ENCODE data around the gene PLCD4.

PLCD4 gene

GRCh38 chr2:218607436-218608115 is at the start of gene PLCD4:
Gene PLCD4, plus strand, starts transcription at chr2:218607899. Its CDS starts 7,841 bp downstream, at chr2:218615740.
- DNase-seq (ENCODE audit: low spot score), result peak; percentile 75

- no peak for DNase-seq (ENCODE audit: low spot score)
Observed at GRCh38 chr2:218557941-218558340, 49.8 kb upstream of the PLCD4 start.

DNA sequence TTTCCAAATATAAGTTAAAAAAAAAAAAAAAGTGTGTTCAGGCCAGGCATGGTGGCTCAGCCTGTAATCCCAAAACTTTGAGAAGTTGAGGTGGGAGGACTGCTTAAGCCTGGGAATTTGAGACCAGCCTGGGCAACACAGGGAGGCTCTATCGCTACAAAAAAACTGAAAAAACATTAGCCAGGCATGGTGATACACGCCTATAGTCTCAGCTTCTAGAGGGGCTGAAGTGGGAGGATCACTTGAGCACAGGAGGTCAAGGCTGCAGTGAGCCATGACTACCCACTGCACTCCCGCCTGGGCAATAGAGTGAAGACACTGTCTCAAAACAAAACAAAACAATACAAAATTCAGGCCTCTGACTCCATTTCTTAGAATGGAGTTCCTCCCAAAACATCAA is 48.7 kb upstream of the PLCD4 start:
- DNase-seq (ENCODE audit: low spot score), result no peak

DNA sequence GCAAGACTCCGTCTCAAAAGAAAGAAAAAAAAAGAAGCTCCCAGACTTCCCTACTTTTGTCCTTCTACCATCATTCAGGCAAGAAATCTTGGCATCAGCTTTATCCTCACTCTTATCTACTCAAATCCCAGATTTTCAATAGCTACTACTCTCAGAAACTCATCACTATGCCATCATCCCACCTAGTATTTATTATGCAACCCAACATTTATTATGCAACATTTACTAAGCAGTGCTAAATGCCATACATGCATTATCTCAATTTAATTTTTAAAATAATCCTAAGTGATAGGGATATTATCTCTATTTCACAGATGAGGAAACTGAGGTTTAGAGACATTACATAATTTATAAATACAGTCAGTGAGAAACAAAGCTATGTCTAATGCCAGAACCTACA is 43.6 kb upstream of the PLCD4 start:
- DNase-seq (ENCODE audit: low spot score), result no peak

GRCh38 chr2:218566296-218566695 is 41.4 kb upstream of the PLCD4 start:
- no peak for DNase-seq (ENCODE audit: low spot score)

DNA sequence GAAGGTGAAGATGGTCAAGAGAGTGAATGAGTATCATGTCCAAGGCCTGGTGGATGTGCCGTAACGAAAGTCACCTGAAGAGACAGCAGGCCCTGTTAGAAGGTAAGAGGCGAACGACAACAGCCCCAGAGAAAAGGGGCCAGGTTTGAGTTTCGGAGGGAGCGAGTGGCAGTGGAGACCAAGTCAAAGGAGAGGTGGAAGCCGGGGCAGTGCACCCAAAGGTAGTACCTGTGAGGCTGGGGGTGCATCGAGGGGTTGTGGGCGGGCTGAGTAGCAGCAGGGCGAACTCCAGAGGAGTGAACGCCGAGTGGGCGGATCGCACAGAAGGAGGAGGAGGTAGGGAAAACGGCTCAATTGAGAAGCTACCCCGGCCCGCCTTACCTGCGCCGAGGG is 39.9 kb upstream of the PLCD4 start:
- DNase-seq (ENCODE audit: low spot score), result no peak

DNA sequence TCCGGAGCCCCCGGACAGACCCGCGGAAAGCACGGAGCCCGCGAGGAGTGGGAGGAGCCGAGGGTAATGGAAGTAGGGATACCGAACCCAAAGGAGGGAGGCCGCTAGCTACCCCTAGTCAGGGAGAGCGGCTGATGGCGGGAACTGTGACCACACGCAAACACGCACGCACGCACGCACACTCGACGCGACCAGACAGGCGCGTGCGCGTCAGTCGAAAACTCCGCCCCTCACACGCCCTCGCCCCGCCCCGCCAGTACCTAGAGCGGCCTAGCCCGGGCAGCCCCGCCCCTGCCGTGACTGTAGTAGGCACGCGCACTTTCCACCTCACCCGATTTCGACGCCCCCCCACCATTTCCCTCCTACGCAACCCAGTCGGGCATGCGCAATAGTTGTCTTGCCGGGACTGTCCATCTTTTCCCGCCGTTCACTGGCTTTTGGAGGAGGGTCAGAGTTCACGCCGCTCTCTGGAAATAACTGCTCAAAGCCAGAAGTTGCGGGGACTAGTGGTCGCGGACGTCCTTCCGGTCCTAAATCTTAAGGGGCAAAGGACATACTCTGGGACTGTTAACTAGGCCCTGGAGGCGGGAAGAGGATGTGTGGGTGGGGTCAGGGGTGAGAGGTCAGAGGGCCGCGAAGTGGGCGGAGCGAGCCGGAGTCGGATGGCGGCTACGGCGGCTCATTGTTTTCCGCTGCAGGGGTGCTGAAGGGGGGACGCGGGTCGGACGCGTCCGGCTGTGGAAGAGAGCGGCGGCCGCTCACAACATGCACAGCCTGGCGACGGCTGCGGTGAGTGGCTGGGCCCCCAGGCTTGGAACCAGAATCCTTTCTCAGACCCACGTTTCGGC is 39.3 kb upstream of the PLCD4 start, which contains the start of the genes CNOT9 and USP37:
Gene CNOT9, plus strand, starts transcription at position 650 of the 848 bp plus-strand sequence. Its CDS starts 116 bp downstream, at position 766.
Gene USP37, minus strand, starts transcription at position 162 of the 848 bp plus-strand sequence. CDS start 9,698 bp downstream, outside the sequence.
- peak; percentile 95 for DNase-seq (ENCODE audit: low spot score)

- DNase-seq (ENCODE audit: low spot score), result peak; percentile 47
Observed at GRCh38 chr2:218569038-218569431, 38.7 kb upstream of the PLCD4 start.

GRCh38 chr2:218569661-218570500 is 37.8 kb upstream of the PLCD4 start:
- peak; percentile 34 for DNase-seq (ENCODE audit: low spot score)

DNA sequence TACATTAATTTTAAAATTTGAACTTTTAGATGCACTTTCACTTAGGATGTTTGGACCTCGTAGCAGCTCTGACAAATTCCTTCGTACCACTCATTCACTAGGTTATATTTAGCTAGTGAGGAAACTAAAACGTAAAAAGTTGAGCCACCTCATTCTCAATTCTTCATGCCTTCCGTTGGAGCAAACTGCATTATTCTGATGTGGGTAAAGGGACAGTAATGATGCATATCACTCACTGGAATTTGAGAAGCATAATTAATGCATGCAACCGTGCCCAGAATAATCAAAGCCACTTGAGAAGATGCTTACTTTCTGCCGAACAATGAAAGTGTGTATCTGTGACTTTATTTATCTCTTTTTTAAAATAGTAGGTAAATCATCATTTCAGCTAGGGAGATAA is 36.8 kb upstream of the PLCD4 start:
- peak; percentile 25 for DNase-seq (ENCODE audit: low spot score)

GRCh38 chr2:218576854-218577253 is 30.8 kb upstream of the PLCD4 start:
- no peak for DNase-seq (ENCODE audit: low spot score)

- no peak for DNase-seq (ENCODE audit: low spot score)
Observed at GRCh38 chr2:218577482-218578220, 30.0 kb upstream of the PLCD4 start.

DNA sequence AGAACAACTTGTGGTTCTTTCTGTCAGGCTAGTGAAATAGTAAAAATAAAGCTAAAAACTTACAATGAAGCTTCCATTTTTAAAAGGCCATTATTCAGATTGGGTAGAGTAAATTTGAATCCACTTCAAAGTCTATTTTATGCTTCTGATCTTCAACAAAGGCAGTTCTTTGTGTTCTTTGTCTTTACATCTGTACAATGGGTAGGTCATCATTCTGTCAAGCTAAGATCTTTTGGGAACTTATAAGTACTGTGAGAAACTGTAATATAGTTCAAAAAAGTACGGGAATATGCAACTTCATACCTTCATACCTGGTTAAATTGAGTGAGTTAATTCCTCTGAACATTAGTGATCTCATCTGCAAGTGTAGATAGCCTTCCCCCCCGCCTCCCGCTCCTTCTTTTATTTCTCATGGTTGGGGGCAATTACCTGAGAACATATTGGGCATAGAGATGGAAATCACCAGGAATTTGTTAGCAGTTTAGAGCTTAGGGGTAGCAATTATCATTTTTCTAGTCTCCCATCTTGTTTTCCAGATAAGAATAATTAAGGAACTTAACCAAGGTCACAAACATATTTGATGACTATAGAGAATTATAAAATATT is 29.3 kb upstream of the PLCD4 start:
- no peak for DNase-seq (ENCODE audit: low spot score)

GRCh38 chr2:218582076-218582475 is 25.6 kb upstream of the PLCD4 start:
- peak; percentile 26 for DNase-seq (ENCODE audit: low spot score)

GRCh38 chr2:218583983-218584850 is 23.5 kb upstream of the PLCD4 start:
- DNase-seq (ENCODE audit: low spot score), result no peak

DNA sequence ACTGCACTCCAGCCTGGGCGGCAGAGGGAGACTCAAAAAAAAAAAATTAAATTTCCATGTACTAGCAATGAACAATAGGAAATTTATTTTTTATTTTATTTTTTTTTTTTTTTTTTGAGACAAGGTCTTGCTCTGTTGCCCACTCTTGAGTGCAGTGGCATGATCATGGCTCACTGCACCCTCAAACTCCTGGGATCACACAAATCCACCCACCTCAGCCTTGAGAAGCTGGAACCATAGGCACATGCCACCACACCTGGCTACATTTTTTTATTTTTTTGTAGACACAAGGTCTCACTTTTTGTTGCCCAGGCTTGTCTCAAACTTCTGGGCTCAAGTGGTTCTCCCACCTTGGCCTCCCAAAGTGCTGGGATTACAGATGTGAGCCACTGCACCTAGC is 22.2 kb upstream of the PLCD4 start:
- DNase-seq (ENCODE audit: low spot score), result no peak

DNA sequence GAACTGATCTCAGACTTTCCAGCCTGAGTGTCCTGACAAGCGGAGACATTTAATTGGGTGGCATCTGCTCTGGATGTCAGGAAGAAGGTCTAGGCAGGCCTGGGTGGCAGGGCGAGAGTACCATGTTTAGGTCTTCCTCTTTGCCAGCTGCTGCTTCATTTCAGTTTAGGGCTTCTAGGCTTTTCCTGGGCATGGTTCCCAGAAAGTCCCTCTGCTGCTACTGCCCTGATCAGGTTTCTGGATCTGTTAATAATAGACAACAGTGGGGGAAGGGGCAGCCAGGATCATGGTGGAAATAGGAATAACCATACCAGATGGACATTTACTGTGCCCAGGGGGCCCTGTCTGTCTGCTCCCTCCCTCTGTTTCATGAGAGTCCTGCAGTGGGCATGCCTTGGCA is 2.3 kb upstream of the PLCD4 start:
- DNase-seq (ENCODE audit: low spot score), result no peak

- DNase-seq (ENCODE audit: low spot score), result no peak
Observed at GRCh38 chr2:218615868-218616315, 8.2 kb downstream of the PLCD4 start.

- no peak for DNase-seq (ENCODE audit: low spot score)
Observed at GRCh38 chr2:218618102-218618860, 10.6 kb downstream of the PLCD4 start.
